Bronchial epithelial cell (primary cell): ENCODE results near the gene ZSWIM8. TPM values are rescaled to one million over a fixed set of nuclear protein-coding genes. Genes with fewer than 3 reads are reported as not detected.

Experiments used
- DNase-seq: peaks from one replicate; pipeline ENCODE4 v3.0.0-alpha.2; 2010; ENCODE audit warnings: low read depth
- FAIRE-seq: peaks from 2 replicates; lab custom pipeline; 2011; peaks lifted over from hg19 to GRCh38; lab: Jason Lieb, UNC
- H3K27me3 ChIP-seq: 2 replicates; pipeline ENCODE4 v1.5.1; 2011; ENCODE audit warnings: low read length; ENCODE audit not compliant: control insufficient read depth, insufficient read depth
- H3K36me3 ChIP-seq: 2 replicates; pipeline ENCODE4 v1.5.1; 2011; ENCODE audit warnings: low read length; ENCODE audit not compliant: control insufficient read depth, insufficient read depth
- H3K4me3 ChIP-seq: 2 replicates; pipeline ENCODE4 v1.5.1; 2011; ENCODE audit warnings: mild to moderate bottlenecking, low read depth, low read length, control low read depth
- total RNA-seq: library from RNA; depleted of rRNA; stranded (reverse); fragments of >200 nt; gene quantifications from 2 replicates; pipeline ENCODE4 v1.2.1, GENCODE V29; 2014
- TF ChIP-seq, protein P1 (sequence below): IDR thresholded peaks from 2 replicates; pipeline ENCODE4 v1.5.1; 2011; ENCODE audit warnings: mild to moderate bottlenecking, moderate library complexity, low read length, control low read depth, inconsistent platforms; ENCODE audit not compliant: insufficient read depth, severe bottlenecking

Gene ZSWIM8
- total RNA-seq, 1 donor from 2014 or later: 27.1 TPM

DNA sequence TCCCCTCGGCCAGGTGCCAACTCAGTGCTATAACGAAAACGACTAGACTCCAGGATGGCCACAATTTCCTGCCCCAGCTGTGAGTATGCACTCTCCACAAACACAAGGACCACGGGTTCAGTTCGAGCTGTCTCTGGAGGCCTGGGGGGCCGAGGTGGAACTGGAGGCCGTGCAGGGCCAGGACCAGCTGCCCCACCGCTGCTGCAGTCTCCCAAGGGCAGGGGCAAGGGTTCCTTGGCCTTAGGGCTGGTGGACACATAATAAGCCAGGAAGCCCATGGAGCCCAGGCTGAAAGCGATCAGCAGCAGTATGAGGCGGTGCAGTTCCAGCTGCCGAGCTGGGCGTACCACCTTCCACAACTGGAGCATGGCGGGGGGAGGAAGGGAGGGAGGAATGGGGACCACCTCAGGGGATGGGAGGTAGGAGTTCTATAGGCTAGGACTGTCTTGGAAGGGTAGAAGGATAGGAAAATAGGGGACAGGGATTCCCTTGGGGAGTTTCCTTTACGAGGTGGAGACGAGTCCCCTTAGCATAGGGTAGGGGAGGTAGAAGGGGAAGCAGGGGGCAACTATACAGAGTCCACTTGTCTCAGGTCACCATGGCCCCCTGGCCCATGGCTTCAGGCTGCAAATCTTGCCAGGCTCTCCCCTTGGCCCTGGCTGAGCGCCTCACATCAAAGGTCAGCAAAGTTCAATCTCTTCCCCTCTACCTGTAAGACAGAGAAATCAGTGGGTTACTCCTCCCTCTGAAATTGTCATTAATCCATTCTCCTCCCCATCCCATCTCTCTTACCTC, 22.8 kb downstream of the ZSWIM8 start:
- FAIRE-seq: no peak
- TF ChIP-seq, protein P1, sequence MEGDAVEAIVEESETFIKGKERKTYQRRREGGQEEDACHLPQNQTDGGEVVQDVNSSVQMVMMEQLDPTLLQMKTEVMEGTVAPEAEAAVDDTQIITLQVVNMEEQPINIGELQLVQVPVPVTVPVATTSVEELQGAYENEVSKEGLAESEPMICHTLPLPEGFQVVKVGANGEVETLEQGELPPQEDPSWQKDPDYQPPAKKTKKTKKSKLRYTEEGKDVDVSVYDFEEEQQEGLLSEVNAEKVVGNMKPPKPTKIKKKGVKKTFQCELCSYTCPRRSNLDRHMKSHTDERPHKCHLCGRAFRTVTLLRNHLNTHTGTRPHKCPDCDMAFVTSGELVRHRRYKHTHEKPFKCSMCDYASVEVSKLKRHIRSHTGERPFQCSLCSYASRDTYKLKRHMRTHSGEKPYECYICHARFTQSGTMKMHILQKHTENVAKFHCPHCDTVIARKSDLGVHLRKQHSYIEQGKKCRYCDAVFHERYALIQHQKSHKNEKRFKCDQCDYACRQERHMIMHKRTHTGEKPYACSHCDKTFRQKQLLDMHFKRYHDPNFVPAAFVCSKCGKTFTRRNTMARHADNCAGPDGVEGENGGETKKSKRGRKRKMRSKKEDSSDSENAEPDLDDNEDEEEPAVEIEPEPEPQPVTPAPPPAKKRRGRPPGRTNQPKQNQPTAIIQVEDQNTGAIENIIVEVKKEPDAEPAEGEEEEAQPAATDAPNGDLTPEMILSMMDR: no peak
- peaks cover 21% of the 10 kb centered on the region for H3K36me3 ChIP-seq
- no peaks in the 10 kb centered on the region for H3K27me3 ChIP-seq
- no peak overlapping the region for H3K4me3 ChIP-seq
- no peak for DNase-seq

DNA sequence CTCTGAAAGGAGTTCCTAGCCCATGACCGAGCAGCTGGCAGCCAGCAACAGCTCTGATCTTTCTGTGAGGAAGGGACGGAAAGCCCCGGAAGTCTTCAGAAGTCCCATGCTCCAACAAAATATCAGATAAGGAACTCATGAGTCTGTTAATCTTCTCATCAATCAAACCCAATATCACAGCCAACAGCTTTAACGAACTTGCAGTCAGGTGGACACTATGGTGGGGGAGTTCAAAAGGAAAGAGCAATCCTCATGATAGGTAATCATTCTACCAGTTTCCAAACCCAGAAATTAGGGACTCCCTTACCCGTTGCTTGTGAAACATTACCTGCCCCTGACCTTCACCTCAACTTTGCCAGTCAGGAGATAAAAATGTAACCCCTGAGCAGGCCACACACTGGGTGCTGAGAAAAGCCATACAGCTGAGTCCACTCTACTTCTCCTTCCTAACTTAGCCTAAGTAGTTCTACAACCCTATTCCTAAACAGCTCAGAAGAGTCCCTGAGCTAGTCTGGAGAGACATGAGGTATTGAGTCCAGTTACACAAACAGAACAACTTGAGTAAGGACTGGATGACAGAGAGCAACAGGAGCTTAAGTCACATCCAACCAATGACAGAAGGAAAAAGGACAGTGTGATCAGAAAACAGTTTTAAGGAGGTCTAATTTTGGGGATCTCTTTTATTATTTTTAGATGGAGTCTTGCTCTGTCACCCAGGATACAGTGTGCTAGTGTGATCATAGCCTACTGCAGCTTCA, 23.8 kb downstream of the ZSWIM8 start:
- Histone ChIP-seq H3K27me3 (no peaks in the 10 kb centered on the region), H3K4me3 (no peak overlapping the region), H3K36me3 (peaks cover 17% of the 10 kb centered on the region)
- DNase-seq (no peak), FAIRE-seq (peak; percentile 64)
- TF ChIP-seq, protein P1: no peak

DNA sequence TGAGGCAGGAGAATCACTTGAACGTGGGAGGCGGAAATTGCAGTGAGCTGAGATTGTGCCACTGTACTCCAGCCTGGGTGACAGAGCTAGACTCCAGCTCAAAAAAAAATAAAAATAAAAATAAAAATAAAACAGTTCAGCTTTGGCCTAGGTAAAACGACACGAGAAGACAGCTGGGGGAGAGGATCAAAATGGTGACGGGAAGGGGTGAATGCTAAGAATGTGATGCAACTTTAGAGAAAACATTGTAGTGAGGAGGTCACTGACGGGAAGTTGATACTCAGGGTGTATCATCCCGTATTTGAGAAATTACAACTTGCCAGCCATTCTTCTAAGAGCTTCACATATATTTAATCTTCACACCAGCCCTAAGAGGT, 24.9 kb downstream of the ZSWIM8 start:
- TF ChIP-seq, protein P1: no peak
- H3K4me3 ChIP-seq: peak overlapping the region; percentile 74
- no peak for DNase-seq
- H3K36me3 ChIP-seq: peaks cover 18% of the 10 kb centered on the region
- no peak for FAIRE-seq
- H3K27me3 ChIP-seq: no peaks in the 10 kb centered on the region

DNA sequence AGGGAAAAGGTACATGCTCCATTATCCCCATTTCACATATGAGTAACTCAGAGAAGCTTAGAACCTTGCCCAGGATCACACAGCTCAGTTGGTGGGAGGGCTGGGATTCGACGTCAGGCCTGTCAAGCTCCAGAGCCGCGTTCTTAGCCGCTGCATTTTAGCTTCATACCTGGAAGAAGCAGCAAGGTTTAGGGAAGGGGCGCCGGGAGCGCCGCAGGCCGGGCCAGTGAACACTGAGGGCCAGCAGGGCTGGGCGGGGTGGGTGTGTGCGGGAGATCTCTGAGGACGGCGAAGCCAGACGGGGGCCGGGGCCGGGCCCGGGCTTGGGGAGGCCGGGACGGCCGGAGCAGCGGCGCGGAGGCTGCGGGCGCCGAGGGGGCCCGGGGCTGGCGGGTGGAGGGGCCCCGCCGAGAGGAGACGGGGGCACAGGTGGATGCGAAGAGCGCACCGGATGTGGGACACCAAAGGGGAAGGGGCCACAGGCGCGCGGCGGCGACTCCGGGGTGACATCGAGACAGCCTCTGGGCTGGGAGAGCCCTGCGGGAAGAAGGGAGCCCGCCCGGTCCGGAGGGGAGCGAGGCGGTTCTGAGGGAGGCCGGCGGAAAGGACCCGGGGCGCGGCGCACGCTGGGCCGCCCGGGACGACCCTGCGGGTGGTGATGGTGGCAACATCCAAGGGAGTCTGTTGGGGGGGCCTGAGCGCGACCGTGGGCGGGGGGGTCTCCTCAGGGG, 25.5 kb downstream of the ZSWIM8 start:
- TF ChIP-seq, protein P1: no peak
- no peak for FAIRE-seq
- Histone ChIP-seq H3K27me3 (no peaks in the 10 kb centered on the region), H3K4me3 (peak overlapping the region; percentile 74), H3K36me3 (peaks cover 16% of the 10 kb centered on the region)
- peak; percentile 8 for DNase-seq

DNA sequence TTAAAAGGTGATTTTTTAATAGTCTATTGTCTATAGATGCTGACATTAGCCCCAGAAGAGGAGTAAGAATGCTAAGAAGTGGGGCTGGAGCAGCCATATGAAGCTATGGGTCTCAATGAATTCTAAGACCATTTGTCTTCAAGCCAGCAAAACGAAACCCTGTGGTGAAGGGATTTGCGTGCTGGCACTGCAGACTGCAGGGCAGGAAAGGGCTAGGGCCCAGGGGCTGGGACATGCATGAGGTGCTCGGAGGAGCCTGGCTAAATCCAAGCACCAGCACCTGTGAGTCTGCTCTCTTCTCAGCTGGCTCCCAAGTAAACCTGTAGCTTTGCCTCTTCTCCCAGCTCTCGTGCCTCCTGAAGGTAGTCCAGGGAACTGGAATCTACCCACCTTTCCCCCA, 27.3 kb downstream of the ZSWIM8 start:
- FAIRE-seq (no peak), DNase-seq (no peak)
- H3K36me3 ChIP-seq: peaks cover 5% of the 10 kb centered on the region
- no peak overlapping the region for H3K4me3 ChIP-seq
- no peaks in the 10 kb centered on the region for H3K27me3 ChIP-seq
- TF ChIP-seq, protein P1: no peak
